Measurements from ENCODE around the gene CD44. TPM values are rescaled to one million over a fixed set of nuclear protein-coding genes. Genes with fewer than 3 reads are reported as not detected.
"Not testable (repeated sequence)": the region's sequence is repeated elsewhere in the genome, so short reads cannot be mapped to it uniquely, and the experiment has no call there.

Gene CD44
- total RNA-seq = 319 TPM

DNA sequence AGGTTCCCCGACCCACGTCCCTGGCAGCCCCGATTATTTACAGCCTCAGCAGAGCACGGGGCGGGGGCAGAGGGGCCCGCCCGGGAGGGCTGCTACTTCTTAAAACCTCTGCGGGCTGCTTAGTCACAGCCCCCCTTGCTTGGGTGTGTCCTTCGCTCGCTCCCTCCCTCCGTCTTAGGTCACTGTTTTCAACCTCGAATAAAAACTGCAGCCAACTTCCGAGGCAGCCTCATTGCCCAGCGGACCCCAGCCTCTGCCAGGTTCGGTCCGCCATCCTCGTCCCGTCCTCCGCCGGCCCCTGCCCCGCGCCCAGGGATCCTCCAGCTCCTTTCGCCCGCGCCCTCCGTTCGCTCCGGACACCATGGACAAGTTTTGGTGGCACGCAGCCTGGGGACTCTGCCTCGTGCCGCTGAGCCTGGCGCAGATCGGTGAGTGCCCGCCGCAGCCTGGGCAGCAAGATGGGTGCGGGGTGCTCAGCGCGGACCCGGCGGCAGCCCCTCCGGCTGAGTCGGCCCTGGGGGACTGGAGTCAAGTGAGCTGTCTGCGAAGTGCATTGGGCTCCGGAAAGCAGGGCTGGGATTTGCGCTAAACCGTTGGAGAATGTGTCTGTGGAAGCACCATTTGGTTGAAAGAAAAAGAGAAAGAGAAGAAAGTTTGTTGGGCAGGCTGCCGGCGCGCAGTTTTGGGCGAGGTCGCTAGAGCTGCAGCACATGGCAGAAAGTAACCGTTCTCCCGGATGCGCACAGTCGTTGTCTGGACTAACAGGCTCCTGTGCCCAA is at the start of gene CD44:
Gene CD44 (plus strand): TSS at position 229 of the 779 bp plus-strand sequence. CDS start 133 bp downstream, at position 362.
- DNase-seq = peak; percentile 86

DNA sequence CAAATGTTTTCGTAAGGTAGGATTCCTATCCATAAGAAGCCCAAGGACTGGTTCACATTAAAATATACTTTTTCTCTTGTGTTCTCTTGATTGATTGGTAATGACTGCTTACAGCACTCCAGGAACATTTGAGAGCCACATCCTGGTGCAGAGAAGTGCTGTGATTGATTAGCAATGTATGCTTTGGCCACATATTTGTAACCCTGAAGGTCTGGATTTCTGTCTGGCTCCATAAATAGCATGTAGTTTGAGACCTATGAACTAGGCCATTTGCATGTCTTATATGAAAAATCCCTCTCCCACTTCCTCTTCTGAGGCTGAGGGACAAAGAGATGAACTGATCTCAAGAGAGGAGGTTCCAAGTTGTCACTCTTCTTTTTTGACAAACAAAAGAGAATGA is 49.3 kb upstream of the CD44 start:
- no peak for DNase-seq

DNA sequence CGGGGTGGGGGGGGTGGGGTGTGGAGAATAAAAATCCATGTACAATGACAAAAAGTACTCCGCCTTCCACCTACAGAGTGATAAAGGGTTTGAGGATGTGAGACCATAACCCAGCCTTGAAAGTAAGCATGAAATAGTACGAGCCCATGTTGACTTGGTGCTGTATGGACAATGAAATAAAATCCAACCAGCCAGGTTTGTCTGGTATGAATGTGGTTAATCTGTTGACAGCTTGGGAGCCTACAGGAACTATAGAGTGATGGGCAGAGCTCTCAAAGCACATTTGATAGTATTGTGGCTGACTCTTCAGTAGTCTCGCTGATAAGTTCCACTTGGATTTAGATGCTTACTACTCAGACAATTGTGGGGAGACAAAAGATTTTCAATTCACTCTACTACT is 48.8 kb upstream of the CD44 start:
- no peak for DNase-seq

DNA sequence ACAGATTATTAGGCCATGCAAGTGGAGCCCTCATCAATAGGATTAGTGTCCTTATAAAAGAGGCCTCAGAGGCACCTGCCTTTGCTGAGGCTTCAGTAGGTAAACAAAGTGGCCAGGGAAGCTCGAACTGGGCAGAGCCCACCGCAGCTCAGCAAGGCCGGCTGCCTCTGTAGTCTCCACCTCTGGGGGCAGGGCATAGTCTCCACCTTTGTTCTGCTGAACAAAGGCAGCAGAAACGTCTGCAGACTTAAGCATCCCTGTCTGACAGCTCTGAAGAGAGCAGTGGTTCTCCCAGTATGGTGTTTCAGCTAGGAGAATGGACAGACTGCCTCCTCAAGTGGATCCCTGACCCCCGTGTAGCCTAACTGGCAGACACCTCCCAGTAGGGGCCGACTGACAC is 48.0 kb upstream of the CD44 start:
- DNase-seq = not testable (repeated sequence)

DNA sequence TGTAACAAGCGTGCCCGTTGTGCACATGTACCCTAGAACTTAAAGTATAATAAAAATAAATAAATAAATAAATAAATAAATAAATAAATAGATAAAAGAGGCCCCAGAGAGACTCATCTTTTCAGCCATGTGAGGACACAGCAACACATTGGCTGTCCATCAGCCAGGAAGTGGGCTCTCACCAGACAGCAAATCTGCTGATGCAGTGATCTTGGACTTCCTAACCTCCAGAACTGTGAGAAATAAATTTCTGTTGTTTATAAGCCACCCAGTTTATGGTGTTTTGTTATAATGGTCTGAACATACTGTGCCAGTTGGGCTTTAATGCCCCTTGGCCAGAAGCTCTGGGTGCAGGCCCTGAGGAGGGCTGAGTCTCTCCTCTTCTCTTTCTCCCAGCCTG is 42.2 kb upstream of the CD44 start:
- no peak for DNase-seq

DNA sequence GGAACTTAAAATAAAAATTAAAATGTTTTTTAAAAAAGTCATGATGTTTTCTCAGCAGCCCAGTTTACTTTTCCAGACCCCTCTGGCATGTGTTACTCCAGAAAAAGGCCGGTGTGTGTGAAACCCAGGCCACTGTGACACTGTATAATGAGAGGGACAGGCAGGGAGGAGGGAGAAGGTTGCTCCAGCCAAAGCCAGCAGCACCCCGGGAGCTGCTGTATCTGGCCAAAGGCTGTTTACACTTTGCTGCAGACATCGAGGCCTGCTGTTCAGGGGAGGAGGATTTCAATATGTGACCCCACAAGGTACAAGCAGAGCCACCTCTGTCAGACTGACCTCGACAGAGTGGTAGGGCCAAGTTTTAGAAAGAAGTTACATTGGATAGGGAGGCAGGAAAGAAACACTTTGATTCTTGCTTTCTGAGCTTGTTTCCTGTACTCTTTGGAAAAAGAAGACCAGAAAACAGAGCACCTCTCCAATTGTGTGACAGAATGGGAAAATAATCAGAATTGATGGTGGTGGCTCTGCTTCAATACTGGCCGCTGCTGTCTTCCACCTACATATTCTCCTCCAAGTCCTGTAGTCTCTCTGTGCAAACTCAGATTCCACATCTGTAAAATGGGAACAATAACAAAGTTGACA is 41.0 kb upstream of the CD44 start:
- no peak for DNase-seq

DNA sequence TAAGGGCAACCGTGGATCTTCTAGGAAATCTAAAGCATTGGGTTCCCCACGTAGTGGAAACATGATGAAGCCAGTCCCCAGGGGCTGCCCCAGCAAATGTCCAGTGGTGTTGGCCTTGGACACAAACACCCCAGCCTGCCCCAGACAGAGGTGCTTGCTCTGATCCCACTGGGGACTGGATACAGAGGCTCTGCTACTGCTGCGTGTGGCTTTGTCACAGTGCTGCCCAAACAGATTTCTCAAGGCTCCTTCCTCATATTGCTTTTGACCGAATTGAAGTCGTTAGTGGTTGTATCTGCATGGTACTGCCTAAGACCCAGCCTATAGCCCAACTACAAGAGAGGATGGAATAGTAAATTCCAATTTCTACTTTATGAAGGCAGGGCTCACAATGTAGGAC is 40.1 kb upstream of the CD44 start:
- DNase-seq = no peak

DNA sequence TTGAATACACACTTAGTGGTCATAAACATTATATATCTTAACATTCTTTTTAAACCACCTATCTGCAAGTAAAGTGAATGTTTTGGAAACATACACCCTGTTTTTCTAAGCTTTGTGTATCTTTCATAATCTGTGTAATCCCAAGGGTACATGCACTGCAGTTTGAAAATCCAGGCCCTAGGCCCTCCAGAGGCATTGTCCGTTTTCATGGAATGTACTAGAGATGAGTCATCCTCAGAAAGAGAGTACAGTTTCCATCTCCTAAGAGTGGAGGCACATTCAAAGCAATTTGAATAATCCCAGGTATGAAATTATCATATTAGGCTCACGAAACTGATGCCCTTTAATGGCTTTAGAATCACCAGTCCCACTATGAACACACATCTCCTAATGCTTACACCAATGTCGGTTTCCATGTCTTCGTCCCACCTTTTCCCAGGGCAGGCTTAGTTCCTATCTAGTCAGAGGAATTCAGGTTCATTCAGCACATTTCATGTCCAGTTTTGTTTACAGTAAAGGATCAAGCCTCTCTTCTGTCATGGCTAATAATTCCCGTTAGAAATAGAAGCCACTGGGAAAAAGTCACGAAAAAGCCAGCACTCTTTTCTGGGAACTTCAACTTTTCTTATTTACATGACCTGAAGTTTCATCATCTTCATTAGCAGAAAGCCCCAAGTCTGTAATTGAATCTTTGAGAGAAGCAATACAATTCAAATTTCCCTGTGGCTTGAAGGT is 39.5 kb upstream of the CD44 start:
- DNase-seq = no peak

DNA sequence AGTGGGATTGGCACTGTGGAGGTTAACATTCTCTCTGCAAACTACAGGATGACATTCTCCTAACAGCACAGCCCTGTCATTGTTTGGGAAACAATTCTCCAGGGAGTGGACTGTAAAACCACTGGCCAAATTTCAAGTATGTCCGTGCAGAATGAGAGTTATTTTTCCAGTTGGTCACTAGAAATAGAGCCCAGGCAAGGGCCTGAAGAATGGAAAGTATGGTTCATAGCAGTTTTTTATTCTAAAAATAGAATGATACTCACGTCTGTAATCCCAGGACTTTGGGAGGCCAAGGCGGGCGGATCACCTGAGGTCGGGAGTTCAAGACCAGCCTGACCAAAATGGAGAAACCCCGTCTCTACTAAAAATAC is 39.0 kb upstream of the CD44 start:
- DNase-seq = peak; percentile 52

DNA sequence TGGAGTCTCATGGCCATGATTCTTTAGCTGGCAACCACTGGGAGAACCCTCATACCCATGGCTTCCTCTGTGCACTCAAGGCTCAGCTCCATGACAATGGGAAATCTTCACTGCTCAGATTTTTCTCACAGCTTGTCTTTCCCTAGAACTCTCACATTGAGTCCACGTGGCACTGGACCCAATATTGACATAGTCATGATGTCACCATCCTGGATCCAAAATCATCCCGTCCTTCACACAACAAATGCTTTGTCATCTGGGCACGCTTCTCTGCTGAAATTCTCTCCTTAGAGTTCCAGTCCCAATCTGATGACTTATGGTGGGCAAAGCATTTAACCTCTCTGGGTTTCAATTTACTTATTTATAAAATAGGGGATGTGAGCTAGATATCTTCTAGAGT is 37.7 kb upstream of the CD44 start:
- no peak for DNase-seq

DNA sequence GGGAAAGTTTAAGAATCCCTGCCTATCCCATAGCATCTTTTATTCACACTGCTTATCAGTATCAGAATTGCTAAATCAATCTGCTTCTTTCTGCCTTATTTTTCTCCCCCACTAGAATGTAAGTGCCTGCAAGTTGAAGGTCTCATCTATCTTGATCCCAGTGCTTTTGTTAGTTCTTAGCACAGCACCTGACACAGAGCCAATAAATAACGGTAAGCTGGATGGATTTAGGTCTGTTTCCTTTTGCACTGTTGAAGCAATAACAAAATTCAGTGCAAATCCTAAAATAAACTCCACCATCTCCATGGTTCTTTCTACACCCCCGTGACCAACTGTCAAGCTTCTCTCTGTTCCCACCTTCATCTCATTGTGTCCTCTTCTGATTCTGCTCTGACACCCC is 36.7 kb upstream of the CD44 start:
- no peak for DNase-seq

DNA sequence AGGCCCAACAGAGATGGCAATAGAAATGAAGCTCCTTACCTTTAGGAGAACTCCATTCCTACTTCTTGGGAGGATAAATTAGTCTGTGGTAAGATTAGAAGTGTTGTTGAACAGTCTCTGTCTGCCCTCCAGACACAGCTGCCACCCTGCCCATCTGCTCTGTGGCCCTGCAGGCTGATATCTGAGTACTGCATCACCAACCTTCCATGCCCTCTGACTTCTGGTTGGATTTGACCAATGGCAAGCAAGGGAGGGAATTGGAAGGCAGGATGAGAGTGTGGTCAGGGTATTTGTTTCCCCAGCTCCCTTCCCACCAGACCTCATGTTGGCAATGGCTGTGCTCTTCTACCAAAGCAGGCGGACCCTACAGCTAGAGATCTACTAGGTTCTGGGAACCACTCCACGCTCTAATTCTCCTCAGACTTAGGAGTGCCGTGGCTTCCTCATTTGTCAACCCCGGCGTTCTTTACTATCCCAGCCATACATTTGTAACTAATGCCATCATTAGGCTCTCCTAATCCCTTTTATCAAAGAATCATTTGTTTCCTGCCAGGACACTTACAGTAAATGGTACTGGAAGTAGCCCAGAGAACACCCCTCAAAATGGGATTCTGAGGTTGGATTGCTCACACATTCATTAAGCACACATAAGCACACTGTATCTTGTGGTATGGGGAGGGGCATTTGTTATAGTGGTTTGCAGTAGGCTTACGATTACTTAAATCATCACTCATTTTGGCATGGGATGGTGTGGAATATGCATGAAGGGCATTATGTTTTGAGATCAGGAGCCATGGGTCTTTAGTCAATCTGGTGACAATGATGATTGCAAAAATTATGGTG is 35.4 kb upstream of the CD44 start:
- DNase-seq = no peak

DNA sequence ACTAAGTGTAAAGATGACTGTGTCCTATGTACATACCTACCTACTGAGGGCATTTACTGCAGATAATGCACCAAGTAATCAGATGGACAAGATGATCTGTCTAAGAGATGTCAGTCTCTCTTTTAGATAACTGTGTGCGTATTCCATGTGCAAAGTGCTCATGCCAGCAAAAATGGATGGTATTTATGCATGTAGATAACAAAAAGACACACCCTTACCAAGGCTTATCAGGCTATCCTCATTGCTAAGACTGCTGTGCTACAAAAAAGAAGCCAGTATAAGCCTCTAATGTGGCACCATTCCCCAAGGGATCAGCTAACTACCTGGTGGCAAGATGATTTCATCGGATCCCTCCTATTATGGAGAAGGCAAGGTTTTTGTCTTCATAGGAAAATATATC is 34.3 kb upstream of the CD44 start:
- DNase-seq = no peak

DNA sequence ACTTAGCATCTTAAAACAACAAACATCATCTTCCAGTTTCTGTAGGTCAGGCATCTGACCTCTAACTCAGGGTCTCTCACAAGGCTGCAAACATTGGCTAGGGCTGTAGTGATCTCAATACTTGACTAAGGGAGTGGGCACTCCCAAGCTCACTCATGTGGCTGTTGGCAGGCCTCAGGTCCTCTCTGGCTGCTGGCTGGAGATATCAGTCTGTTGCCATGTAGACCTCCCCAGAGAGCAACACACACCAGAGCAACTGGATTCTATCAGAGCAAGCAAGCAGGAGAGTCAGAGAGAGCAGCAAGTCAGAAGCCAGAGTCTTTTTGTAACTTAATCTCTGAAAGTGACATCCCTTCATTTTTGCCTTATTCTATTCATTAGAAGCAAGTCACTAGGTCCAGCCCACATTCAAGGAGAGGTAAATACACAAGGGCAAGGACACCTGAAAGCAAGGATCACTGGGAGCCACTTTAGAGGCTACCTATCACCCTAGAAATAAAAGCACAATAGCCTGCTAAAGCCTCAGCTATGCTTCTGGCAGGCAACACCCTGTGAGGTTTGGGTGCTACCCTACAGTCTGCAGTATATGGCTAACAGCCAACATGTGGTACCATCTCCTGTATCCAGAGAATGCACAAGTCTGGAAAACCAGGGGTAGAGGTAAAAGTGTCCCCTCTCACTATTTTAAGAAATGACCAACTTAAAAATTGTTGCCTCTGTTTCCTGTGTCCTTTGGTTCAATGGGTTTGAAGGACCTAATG is 33.5 kb upstream of the CD44 start:
- no peak for DNase-seq

DNA sequence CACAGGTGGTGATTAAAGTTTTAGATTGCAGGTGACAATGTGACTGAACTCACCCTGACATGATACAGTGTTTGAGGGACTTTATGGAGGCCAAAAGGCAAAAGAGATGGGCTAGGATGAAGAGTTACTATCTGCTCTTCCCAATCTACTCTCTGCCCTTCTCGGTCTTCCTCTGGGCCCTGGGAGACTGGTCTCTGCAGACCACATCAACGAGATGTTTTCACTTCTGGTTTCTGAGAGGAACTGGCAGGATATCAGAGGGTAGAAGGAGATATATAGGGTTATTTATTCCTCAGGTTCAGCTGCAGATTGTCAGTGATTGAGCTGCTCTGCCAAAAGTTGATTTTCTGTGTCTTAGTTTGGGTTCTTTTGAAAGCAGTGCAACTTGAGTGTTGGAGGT is 32.4 kb upstream of the CD44 start:
- no peak for DNase-seq

DNA sequence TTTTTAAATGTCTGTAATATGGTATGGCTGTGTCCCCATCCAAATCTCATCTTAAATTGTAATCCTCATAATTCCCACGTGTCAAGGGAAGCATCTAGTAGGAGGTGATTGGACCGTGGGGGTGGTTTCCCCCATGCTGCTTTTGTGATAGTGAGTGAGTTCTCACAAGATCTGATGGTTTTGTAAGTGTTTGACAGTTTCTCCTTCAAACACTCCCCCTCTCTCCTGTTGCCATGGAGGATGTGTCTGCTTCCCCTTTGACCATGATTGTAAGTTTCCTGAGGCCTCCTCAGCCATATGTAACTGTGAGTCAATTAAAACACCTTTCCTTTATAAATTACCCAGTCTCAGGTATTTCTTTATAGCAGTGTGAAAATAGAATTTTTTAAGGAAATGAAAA is 31.1 kb upstream of the CD44 start:
- no peak for DNase-seq

DNA sequence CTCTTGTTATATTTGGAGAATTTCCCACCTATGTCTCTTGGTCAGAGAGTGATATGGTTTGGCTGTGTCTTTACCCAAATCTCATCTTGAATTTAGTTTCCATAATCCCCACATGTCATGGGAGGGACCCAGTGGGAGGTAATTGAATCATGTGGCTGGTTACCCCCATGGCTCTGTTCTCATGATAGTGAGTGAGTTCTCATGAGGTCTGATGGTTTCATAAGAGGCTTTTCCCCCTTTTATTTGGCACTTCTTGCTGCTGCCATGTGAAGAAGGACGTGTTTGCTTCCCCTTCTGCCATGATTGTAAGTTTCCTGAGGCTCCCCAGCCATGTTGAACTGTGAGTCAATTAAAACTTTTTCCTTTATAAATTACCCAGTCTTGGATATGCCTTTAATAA is 30.6 kb upstream of the CD44 start:
- DNase-seq = not testable (repeated sequence)

DNA sequence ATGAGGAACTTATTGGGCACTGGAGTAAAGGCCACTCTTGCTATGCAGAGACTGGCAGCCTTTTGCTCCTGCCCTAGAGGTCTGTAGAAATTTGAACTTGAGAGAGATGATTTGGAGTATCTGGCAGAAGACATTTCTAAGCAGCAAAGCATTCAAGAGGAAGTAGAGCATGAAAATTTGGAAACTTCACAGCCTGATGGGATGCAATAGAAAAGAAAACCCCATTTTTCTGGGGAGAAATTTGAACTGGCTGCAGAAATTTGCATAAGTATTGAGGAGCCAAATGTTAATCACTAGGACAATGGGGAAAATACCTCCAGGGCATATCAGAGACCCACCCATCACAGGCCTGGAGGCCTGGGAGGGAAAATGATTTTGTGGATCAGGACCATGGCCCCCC is 29.9 kb upstream of the CD44 start:
- no peak for DNase-seq

DNA sequence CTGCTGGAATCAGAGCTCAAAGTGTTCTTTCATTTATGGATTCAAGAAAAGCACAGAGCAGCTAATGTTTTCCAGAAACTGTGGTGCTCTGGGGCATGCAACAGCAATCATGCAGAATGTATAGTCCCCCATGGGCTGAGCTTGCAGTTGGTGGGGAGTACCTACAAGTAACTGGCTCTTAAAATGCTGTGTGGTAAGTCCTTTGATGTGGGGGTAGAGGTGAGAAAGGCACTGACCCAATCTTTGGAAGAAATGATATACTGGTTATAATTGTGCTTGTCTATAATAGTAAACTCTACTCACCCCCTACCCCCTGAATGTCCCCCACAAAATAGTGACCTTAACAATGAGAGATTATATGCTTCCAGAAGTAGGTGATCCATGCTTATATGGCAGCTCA is 29.1 kb upstream of the CD44 start:
- DNase-seq = no peak

DNA sequence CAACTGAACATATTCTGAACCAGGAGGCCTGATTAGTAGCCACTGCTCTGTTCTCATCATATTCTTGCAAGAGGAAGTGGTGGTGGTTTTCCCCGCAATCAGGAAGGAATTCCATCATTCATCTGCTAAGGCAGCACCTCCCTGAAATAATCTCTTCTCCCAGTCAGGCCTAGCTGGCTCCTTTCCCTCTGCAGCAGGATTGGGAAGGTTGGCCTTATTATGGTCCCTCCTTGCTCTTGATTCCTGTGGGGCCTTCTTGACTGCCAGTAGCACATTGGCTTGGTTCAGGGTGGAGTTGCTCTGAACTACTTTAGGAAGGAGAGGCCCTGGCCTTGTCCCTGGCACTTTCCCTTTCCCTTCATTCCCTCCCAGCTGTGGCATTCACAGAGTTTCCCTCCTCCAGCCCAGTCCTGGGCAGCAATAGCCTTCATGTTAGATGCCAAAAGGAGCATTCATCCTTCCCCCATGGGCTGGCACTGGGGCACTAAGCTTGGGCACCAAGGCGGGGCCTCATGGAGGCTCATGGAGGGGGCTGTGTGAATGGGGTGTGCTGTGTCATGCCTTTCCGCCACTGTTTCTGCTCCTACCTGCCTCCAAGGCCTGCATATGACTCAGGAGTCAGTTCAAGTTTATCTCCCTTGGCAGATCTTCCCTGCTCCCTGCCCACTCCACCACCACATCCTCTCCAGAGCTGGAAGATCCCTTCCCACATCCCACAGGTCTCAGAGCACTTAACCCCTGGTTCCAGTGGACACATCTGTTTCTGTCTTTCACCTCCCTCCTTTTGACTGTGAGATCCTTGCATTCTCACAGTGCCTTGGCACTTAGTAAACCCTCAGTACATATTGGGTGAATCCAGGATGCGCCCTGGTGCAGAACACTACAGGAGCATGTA is 27.6 kb upstream of the CD44 start:
- DNase-seq = no peak
